T47D (cell line): Measurements from ENCODE around the gene FARP1.

Experiments used
- DNase-seq, 2 experiments: peaks; one replicate each; pipeline versions ENCODE4 v3.0.0 to v3.0.0-alpha.2; 2011 to 2012; ENCODE audit warnings: low read depth in 1 of 2, low spot score in 1 of 2
- JUND ChIP-seq: IDR thresholded peaks from 2 replicates; pipeline ENCODE4 v1.6.1; 2012; ENCODE audit warnings: low read depth
- in situ Hi-C: cut with HindIII; loops from 2 replicates; pipeline ENCODE4 v1.10.0; 2016; ENCODE audit warnings: low sequenced_read_pairs, low pct_unique_long_range_greater_than_20kb

Gene FARP1

GRCh38 chr13:98390086-98390715 is 247.3 kb downstream of the FARP1 start:
- DNase-seq, result no peak
- in situ Hi-C loops, result no loop called here
- TF ChIP-seq JUND, result no peak

GRCh38 chr13:98393873-98394272 is 251.0 kb downstream of the FARP1 start:
- no peak for TF ChIP-seq JUND
- DNase-seq, result no peak
- in situ Hi-C loops, result no loop called here

- in situ Hi-C loops, result no loop called here
Observed at GRCh38 chr13:98394820-98395510, 252.1 kb downstream of the FARP1 start.

GRCh38 chr13:98396071-98396710 is 253.3 kb downstream of the FARP1 start:
- no peak for TF ChIP-seq JUND
- no peak for DNase-seq
- in situ Hi-C loops, result no loop called here

More at GRCh38 chr13:98394820-98395510, 252.1 kb downstream of the FARP1 start:
- no peak for TF ChIP-seq JUND
- no peak for DNase-seq

GRCh38 chr13:98397221-98397620 is 254.3 kb downstream of the FARP1 start:
- no peak for TF ChIP-seq JUND
- in situ Hi-C loops, result no loop called here
- peak in 1 of 2 experiments; percentile 38 for DNase-seq

GRCh38 chr13:98397861-98398260 is 255.0 kb downstream of the FARP1 start:
- in situ Hi-C loops, result no loop called here
- TF ChIP-seq JUND, result no peak
- DNase-seq, result no peak

GRCh38 chr13:98398581-98398980 is 255.7 kb downstream of the FARP1 start:
- TF ChIP-seq JUND, result no peak
- in situ Hi-C loops, result no loop called here
- DNase-seq, result no peak

- DNase-seq, result no peak
- in situ Hi-C loops, result no loop called here
- TF ChIP-seq JUND, result no peak
Observed at GRCh38 chr13:98399756-98400155, 256.9 kb downstream of the FARP1 start.

- no peak for TF ChIP-seq JUND
- DNase-seq, result no peak
- in situ Hi-C loops, result no loop called here
Observed at GRCh38 chr13:98401934-98402333, 259.0 kb downstream of the FARP1 start.

GRCh38 chr13:98403076-98403475 is 260.2 kb downstream of the FARP1 start:
- no peak for DNase-seq
- TF ChIP-seq JUND, result no peak
- in situ Hi-C loops, result no loop called here

- no peak for DNase-seq
- no peak for TF ChIP-seq JUND
- in situ Hi-C loops, result no loop called here
Observed at GRCh38 chr13:98405107-98405571, 262.2 kb downstream of the FARP1 start.

GRCh38 chr13:98405690-98406344 is 262.9 kb downstream of the FARP1 start:
- in situ Hi-C loops, result no loop called here
- TF ChIP-seq JUND, result no peak
- no peak for DNase-seq

GRCh38 chr13:98406427-98406826 is 263.5 kb downstream of the FARP1 start:
- in situ Hi-C loops, result no loop called here

More at GRCh38 chr13:98406427-98406826, 263.5 kb downstream of the FARP1 start:
- no peak for DNase-seq
- TF ChIP-seq JUND, result no peak
